Gastroesophageal sphincter (tissue), 2 donors: ENCODE measurements around the gene CD27.

Experiments
- EP300 ChIP-seq: sonication (generic); formaldehyde crosslinking; IDR thresholded peaks from one replicate; pipeline ENCODE4 v1.6.1; 2017; ENCODE audit warnings: antibody characterized with exemption, mild to moderate bottlenecking
- POLR2A ChIP-seq, 2 donors: fragments of 450-650 bp; IDR thresholded peaks; one replicate each; pipeline ENCODE4 v1.6.1; 2017; ENCODE audit warnings: antibody characterized with exemption in 2 of 2, mild to moderate bottlenecking in 2 of 2, moderate library complexity in 1 of 2

GRCh38 chr12:6420364-6420763 lies 24.4 kb upstream of the CD27 start:
- TF ChIP-seq POLR2A (IDR thresholded peaks at IDR 0.05) (no peak), EP300 (no peak)
